NCI-H2171 (cell line): ENCODE data around the gene DCUN1D4.

Experiments
- DNase-seq: peaks from one replicate; lab custom pipeline; 2025; lab: John Stamatoyannopoulos, UW

The DCUN1D4 gene

GRCh38 chr4:51842554-51843308 is at the start of gene DCUN1D4:
TSS of gene DCUN1D4 (plus strand) at chr4:51843153. CDS start at chr4:51843243, 90 bp downstream.
- DNase-seq = peak; percentile 90

- no peak for DNase-seq
These were observed 22.3 kb upstream of the DCUN1D4 start for GRCh38 chr4:51820443-51821234.

- DNase-seq = no peak
These were observed 17.6 kb upstream of the DCUN1D4 start for GRCh38 chr4:51825341-51825740.

- DNase-seq = no peak
These were observed 12.7 kb upstream of the DCUN1D4 start for GRCh38 chr4:51830156-51830720.

- DNase-seq = peak; percentile 0
These were observed 11.8 kb upstream of the DCUN1D4 start for GRCh38 chr4:51831133-51831532.

GRCh38 chr4:51833236-51833635 is 9.7 kb upstream of the DCUN1D4 start:
- no peak for DNase-seq

- DNase-seq = no peak
These were observed 7.9 kb upstream of the DCUN1D4 start for GRCh38 chr4:51835079-51835478.

- DNase-seq = no peak
These were observed 7.1 kb upstream of the DCUN1D4 start for GRCh38 chr4:51835855-51836254.

GRCh38 chr4:51836549-51836948 is 6.4 kb upstream of the DCUN1D4 start:
- DNase-seq = no peak

GRCh38 chr4:51840781-51841180 is 2.2 kb upstream of the DCUN1D4 start:
- no peak for DNase-seq

- DNase-seq = no peak
These were observed 793 bp upstream of the DCUN1D4 start for GRCh38 chr4:51842167-51842553.

GRCh38 chr4:51843309-51844152 is 578 bp downstream of the DCUN1D4 start:
- DNase-seq = peak; percentile 34

GRCh38 chr4:51844153-51845054 is 1.5 kb downstream of the DCUN1D4 start:
- DNase-seq = peak; percentile 75

GRCh38 chr4:51845055-51845426 is 2.1 kb downstream of the DCUN1D4 start:
- no peak for DNase-seq

GRCh38 chr4:51845711-51846110 is 2.8 kb downstream of the DCUN1D4 start:
- DNase-seq = no peak

- DNase-seq = no peak
These were observed 6.5 kb downstream of the DCUN1D4 start for GRCh38 chr4:51849430-51849829.

GRCh38 chr4:51850294-51850693 is 7.3 kb downstream of the DCUN1D4 start:
- no peak for DNase-seq

GRCh38 chr4:51851090-51851936 is 8.4 kb downstream of the DCUN1D4 start:
- no peak for DNase-seq

GRCh38 chr4:51851937-51852290 is 9.0 kb downstream of the DCUN1D4 start:
- DNase-seq = no peak

- DNase-seq = peak; percentile 0
These were observed 10.2 kb downstream of the DCUN1D4 start for GRCh38 chr4:51853027-51853682.
